Measurements from ENCODE around the gene LRRC41.

The LRRC41 gene

DNA sequence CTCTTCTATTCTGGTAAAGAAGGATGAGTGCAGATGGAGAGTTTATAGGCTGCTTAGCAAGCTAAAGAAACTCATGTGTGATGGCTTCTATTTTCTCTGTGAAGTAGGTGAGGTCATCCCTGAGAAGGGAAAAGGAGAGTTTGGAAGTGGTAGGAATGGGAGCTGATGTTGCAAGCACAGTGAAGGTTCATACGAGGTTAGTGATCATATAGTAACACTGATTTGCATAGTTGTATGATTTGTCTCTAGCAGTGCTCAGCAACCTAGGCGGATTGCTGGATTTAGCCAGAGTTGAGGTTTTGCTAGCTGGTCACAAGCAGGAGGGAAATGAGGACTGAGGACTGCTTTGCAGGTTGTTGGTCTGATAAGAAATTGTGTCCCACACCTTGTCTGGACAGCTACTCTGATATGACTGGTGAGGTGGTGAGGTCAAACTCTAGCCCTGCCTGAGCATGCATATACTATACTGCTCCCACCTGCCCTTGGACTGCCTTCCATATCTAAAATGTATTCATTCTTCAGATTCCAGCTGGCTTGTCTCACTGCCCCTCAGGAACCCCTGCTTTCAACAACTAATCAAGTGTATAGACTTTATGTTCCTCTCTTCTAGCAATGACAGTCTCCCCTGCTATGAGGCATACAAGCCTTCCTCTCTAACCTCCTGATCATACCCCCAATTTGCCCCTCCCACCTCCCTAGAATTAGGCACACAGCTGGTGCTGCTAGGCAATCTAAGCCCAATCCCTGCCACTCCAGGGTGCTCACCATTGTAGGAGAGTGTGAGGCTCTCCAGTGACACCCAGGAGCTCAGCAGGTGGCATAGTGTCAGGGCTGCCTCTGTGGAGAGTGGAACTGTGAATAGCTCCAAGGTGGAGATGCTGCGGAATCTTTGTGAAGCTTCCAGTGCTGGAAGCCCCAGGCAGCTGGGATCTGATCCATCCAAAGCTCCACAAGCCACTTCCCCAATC is 18.5 kb downstream of the LRRC41 start:
- peak; percentile 39 for DNase-seq (ENCODE audit: low read depth)
- H3K4me3 ChIP-seq (ENCODE audit: low read length), result no peak overlapping the region
- no peak for TF ChIP-seq CTCF (conservative IDR thresholded peaks at IDR 0.05; ENCODE audit: low read length)

GRCh38 chr1:46284058-46284457 is 19.4 kb downstream of the LRRC41 start:
- H3K4me3 ChIP-seq (ENCODE audit: low read length), result no peak overlapping the region
- DNase-seq (ENCODE audit: low read depth), result no peak
- no peak for TF ChIP-seq CTCF (conservative IDR thresholded peaks at IDR 0.05; ENCODE audit: low read length)

DNA sequence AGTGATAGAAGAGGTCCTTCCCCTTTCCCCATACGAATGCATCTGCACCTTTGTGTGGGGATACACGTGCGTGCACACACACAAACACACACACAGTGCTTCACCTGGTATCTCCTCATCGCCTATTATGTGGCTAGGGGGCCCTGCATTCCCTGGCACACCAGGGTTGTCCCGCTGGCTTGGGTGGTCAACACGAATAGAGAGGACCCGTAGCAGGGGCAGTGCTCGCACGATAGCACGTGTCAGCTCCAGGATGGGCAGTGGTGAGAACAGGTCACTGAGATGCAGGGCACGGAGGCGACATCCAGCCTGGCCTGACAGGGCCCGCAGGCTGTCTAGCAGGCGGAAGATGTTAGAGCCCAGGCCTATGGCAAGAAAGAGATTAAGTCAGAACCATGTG is 22.4 kb downstream of the LRRC41 start:
- no peak for DNase-seq (ENCODE audit: low read depth)
- TF ChIP-seq CTCF (conservative IDR thresholded peaks at IDR 0.05; ENCODE audit: low read length), result no peak
- H3K4me3 ChIP-seq (ENCODE audit: low read length), result no peak overlapping the region

GRCh38 chr1:46280092-46280491 is 23.3 kb downstream of the LRRC41 start:
- TF ChIP-seq CTCF (conservative IDR thresholded peaks at IDR 0.05; ENCODE audit: low read length), result no peak
- DNase-seq (ENCODE audit: low read depth), result no peak
- no peak overlapping the region for H3K4me3 ChIP-seq (ENCODE audit: low read length)

DNA sequence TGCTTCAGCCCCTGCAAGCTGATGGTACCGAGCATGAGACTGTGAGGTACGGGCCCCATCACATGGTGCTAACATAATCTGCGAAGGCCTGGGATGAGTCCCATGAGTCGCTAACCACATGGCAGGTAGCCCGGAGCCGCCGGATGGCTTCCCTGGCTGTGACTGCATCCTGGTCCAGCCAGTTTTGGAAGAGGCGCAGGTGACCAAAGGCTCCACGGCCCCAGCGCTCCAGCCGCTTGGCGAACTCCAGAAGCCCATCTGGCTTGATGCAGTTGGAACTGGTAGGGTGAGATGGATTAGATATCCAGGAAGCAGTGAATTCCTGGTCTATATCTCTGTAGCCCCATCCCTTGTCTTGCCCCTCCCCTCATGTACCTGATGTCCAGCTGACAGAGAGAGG is 24.6 kb downstream of the LRRC41 start:
- peak; percentile 18 for DNase-seq (ENCODE audit: low read depth)
- TF ChIP-seq CTCF (conservative IDR thresholded peaks at IDR 0.05; ENCODE audit: low read length), result no peak
- H3K4me3 ChIP-seq (ENCODE audit: low read length), result no peak overlapping the region

DNA sequence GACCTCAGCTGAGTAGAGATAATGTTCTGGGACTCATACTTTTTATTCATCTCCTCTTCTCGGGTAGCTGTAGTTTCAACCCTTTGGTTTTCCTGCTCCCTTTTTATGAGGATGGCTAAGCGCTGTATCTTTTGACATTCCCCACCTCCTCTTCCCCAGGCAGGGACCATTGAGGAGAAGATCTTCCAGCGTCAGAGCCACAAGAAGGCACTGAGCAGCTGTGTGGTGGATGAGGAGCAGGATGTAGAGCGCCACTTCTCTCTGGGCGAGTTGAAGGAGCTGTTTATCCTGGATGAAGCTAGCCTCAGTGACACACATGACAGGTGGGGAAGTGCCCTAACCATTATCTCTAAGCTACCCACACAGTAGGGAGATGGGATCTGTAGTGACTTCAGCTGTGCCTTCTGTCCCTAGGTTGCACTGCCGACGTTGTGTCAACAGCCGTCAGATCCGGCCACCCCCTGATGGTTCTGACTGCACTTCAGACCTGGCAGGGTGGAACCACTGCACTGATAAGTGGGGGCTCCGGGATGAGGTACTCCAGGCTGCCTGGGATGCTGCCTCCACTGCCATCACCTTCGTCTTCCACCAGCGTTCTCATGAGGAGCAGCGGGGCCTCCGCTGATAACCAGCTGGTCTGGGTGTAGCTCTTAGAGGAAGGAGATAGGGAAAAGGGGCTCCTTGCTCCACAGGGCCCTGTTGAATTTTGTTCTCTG is 25.6 kb downstream of the LRRC41 start:
- DNase-seq (ENCODE audit: low read depth), result no peak
- TF ChIP-seq CTCF (conservative IDR thresholded peaks at IDR 0.05; ENCODE audit: low read length), result no peak

DNA sequence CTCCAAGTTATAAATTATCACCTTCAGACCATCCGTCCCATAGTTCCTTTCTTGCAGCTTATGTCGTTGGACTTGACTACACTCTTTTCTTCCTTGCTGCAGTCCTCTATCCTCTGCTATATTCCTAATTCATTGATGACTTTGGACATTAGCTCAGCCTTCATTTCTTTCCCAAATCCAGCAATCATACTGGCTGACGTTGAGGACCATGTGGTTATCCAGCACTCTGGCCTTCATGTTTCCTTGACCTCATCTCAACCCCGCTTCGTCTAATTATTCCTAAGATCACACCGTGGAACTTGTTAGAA is 28.4 kb downstream of the LRRC41 start:
- H3K4me3 ChIP-seq (ENCODE audit: low read length), result no peak overlapping the region
- no peak for DNase-seq (ENCODE audit: low read depth)
- TF ChIP-seq CTCF (conservative IDR thresholded peaks at IDR 0.05; ENCODE audit: low read length), result no peak

More for the DNA sequence above, 25.6 kb downstream of the LRRC41 start:
- H3K4me3 ChIP-seq (ENCODE audit: low read length), result no peak overlapping the region

All from AG10803 (cell line).